Esophagus squamous epithelium (tissue), 5 donors: Measurements from ENCODE around the gene DHRS7C. TPM values are rescaled to one million over a fixed set of nuclear protein-coding genes. Genes with fewer than 3 reads are reported as not detected.

ENCODE experiments used
- DNase-seq: peaks from one replicate; lab custom pipeline; 2025; lab: John Stamatoyannopoulos, UW
- H3K27ac ChIP-seq, 4 donors: fragments of 200-600 bp; sonication (generic); one replicate each; pipeline ENCODE4 v1.5.1; 2016 to 2019; ENCODE audit warnings: mild to moderate bottlenecking in 1 of 4
- H3K27me3 ChIP-seq, 4 donors: fragments of 200-600 bp; sonication (generic); 1 replicate in 3 of 4; 2 replicates in 1 of 4; pipeline versions ENCODE4 v1.5.1 to v1.6.0; 2017 to 2021; ENCODE audit warnings: antibody characterized with exemption in 1 of 4
- H3K36me3 ChIP-seq, 3 donors: fragments of 200-600 bp; sonication (generic); one replicate each; pipeline ENCODE4 v1.5.1; 2016 to 2019
- H3K4me1 ChIP-seq, 3 donors: fragments of 200-600 bp; sonication (generic); one replicate each; pipeline ENCODE4 v1.5.1; 2017 to 2019
- H3K4me3 ChIP-seq, 4 donors: fragments of 200-600 bp; sonication (generic); 1 replicate in 3 of 4; 2 replicates in 1 of 4; pipeline ENCODE4 v1.5.1; 2016 to 2019; ENCODE audit warnings: mild to moderate bottlenecking in 2 of 4, moderate library complexity in 1 of 4
- H3K9me3 ChIP-seq, 3 donors: fragments of 200-600 bp; sonication (generic); one replicate each; pipeline ENCODE4 v1.5.1; 2016 to 2019
- POLR2A ChIP-seq, 4 donors: fragments of 450-650 bp; IDR thresholded peaks; one replicate each; pipeline ENCODE4 v1.6.1; 2017; ENCODE audit warnings: antibody characterized with exemption in 4 of 4, mild to moderate bottlenecking in 4 of 4, moderate library complexity in 3 of 4
- WGBS, 2 donors: methylation state at CpG; one replicate each; pipeline ENCODE4 v1.1.5; 2018; 5-methylcytosine and 5-hydroxymethylcytosine counted together
- intact Hi-C: fragments of 100-400 bp; cut with DNase I; formaldehyde crosslinking; loops from one replicate; pipeline ENCODE4 v1.15.0; 2022
- total RNA-seq, 4 donors: library from RNA; depleted of rRNA; stranded (reverse); fragments of >200 nt; gene quantifications; one replicate each; pipeline ENCODE4 v1.1.0, GENCODE V29; 2016
- TF ChIP-seq, protein P1 (sequence below), 6 experiments: fragments of 450-650 bp in 4 of 6; fragments of 200-600 bp in 2 of 6; sonication (generic) in 2 of 6; IDR thresholded peaks; one replicate each; pipeline ENCODE4 v1.5.1; 2016 to 2019; ENCODE audit warnings: antibody characterized with exemption in 6 of 6, mild to moderate bottlenecking in 4 of 6, moderate library complexity in 4 of 6
- donor health status: DM: yes; HTN: yes; CAD: no.

Gene DHRS7C
- total RNA-seq, 4 donors from 2014 or later = not detected

DNA sequence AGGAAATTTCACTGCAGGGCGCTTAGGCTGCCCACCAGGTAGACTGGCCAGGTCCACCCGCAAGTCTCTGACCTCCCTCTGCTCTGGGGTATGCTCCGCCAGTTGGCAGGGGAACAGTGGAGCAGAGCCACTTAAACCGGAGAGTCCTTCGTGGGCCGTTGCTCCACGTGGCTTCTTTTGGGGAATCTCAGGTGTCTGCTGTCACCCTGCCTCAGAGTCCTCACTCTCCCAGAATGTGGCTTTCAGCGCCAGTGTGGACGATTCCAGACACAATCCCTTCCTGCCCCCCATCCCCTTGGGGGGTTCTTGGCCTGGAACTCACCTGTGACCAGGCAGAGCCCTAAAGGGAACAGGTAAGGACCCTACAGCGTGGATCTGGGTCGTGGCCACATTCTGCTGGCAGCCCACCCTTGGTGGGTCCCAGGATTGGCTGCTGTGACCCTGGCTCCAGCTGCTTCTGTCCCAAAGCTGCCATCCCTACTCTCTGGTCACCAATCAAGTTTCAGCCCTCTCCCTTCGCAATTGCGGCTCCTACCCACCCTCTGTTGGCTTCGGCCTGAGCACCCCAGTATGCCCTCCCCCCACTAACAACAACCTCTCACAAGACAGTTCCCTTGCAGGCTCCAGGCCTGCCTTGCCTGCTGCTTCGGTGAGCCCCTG is 22.2 kb downstream of the DHRS7C start:
- no peak for DNase-seq
- intact Hi-C loops = loop anchor here (5.0 kb wide), 1 partner anchor 37 kb away; no protein-coding TSS in a partner anchor
- H3K9me3 ChIP-seq = no peaks in the 10 kb centered on the region
- WGBS, 2 donors = 86 to 89% methylated on average over 5 to 8 of the region's 15 CpGs
- H3K27me3 ChIP-seq = peaks cover 0 to 29% (median 0%) of the 10 kb centered on the region in 4 donors
- no peak overlapping the region for H3K27ac ChIP-seq
- TF ChIP-seq POLR2A (IDR thresholded peaks at IDR 0.05) = no peak
- TF ChIP-seq, protein P1, sequence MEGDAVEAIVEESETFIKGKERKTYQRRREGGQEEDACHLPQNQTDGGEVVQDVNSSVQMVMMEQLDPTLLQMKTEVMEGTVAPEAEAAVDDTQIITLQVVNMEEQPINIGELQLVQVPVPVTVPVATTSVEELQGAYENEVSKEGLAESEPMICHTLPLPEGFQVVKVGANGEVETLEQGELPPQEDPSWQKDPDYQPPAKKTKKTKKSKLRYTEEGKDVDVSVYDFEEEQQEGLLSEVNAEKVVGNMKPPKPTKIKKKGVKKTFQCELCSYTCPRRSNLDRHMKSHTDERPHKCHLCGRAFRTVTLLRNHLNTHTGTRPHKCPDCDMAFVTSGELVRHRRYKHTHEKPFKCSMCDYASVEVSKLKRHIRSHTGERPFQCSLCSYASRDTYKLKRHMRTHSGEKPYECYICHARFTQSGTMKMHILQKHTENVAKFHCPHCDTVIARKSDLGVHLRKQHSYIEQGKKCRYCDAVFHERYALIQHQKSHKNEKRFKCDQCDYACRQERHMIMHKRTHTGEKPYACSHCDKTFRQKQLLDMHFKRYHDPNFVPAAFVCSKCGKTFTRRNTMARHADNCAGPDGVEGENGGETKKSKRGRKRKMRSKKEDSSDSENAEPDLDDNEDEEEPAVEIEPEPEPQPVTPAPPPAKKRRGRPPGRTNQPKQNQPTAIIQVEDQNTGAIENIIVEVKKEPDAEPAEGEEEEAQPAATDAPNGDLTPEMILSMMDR (IDR thresholded peaks at IDR 0.05) = no peak
- H3K36me3 ChIP-seq = no peaks in the 10 kb centered on the region
- no peaks in the 10 kb centered on the region for H3K4me1 ChIP-seq
- no peak overlapping the region for H3K4me3 ChIP-seq

DNA sequence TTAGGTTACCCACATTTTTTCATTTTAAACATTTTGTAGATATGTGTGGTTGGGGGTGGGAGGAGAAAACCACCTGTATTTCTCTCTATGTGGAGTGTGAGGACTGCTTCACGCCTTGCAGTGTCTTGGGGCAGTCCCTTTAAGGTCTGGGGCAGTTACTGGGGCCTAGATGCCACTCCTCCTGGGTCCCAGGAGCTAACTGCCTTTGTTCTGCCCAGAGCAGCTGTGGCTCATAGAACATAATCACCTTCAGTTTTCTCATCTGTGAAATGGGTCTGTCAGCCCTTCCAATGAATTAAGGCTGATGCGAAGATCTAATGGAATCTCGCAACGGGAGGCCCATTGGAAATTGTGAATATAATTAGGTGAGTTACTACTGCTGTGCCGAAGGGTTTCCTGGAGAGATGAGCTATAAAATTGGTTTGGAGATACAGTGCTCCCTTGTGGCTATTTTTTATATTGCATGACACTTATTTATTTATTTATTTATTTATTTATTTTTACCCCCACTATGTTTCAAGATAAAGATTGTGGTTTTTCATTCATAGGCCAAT is 22.9 kb downstream of the DHRS7C start:
- H3K36me3 ChIP-seq = no peaks in the 10 kb centered on the region
- H3K27ac ChIP-seq = no peak overlapping the region
- H3K9me3 ChIP-seq = no peaks in the 10 kb centered on the region
- no peaks in the 10 kb centered on the region for H3K4me1 ChIP-seq
- intact Hi-C loops = loop anchor here (5.0 kb wide), 1 partner anchor 36 kb away; no protein-coding TSS in a partner anchor
- H3K27me3 ChIP-seq = peaks cover 0 to 29% (median 0%) of the 10 kb centered on the region in 4 donors
- TF ChIP-seq, protein P1 (IDR thresholded peaks at IDR 0.05) = peak; percentile 14 to 77 (median 37)
- no peak for TF ChIP-seq POLR2A (IDR thresholded peaks at IDR 0.05)
- WGBS, 2 donors = 27 to 29% methylated on average over 5 of the region's 5 CpGs
- no peak overlapping the region for H3K4me3 ChIP-seq
- DNase-seq = no peak

DNA sequence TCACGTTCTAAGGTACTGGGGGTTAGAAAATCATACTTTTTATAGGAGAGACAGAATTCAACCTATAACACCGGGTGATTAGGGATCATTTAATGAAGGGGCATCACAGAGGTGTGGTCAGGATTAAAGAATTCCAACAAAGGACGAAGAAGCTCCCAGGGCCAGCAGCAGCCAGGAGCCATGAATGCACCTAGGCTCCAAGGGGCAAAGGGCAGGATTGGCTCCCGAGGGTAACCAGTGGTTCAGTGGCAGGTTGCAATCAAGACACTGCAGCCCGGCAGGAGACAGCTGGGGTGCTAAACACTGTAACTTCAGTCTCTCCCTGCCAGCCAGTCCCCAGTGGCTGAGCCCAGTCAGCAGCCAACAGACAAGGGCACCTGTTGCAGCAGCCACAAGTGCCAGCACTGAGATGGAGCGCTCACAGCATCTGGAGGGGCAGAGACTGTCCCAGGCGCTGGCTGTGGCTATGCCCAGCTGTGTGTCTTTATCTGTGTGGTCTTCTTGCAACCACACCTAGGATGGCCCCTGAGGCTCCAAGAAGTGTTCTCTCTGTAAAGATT is 23.9 kb downstream of the DHRS7C start:
- WGBS, 2 donors = 75 to 80% methylated on average over 4 to 6 of the region's 7 CpGs
- no peak for TF ChIP-seq POLR2A (IDR thresholded peaks at IDR 0.05)
- TF ChIP-seq, protein P1 (IDR thresholded peaks at IDR 0.05) = no peak
- Histone ChIP-seq H3K4me1 (no peaks in the 10 kb centered on the region), H3K27me3 (peaks cover 0 to 24% (median 0%) of the 10 kb centered on the region in 4 donors), H3K27ac (no peak overlapping the region), H3K9me3 (no peaks in the 10 kb centered on the region), H3K36me3 (no peaks in the 10 kb centered on the region), H3K4me3 (no peak overlapping the region)
- intact Hi-C loops = loop anchor here (5.0 kb wide), 1 partner anchor 35 kb away; no protein-coding TSS in a partner anchor
- DNase-seq = no peak

DNA sequence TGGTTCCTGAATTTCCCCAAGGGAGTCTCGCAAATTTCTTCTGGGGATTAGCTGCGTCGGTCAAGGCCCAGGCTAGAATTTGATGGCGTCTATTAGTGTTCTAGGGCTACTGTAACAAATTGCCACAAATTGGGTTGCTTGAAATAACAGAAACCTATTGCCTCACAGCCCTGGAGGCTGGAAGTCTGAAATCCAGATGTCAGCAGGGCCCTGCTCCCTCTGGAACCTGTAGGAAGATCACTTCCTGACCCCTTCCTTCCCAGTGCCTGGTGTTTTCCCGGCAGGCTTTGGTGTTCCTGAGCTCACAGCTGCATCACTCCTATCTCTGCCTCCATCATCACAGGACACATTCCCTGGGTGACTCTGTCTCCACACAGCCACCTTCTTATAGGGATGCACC is 24.4 kb downstream of the DHRS7C start:
- DNase-seq = no peak
- TF ChIP-seq POLR2A (IDR thresholded peaks at IDR 0.05) = no peak
- H3K36me3 ChIP-seq = no peaks in the 10 kb centered on the region
- H3K4me1 ChIP-seq = no peaks in the 10 kb centered on the region
- H3K27me3 ChIP-seq = peaks cover 0 to 19% (median 0%) of the 10 kb centered on the region in 4 donors
- WGBS, 2 donors = 48 to 83% methylated on average over 5 of the region's 5 CpGs
- intact Hi-C loops = loop anchor here (5.0 kb wide), 1 partner anchor 35 kb away; no protein-coding TSS in a partner anchor
- no peaks in the 10 kb centered on the region for H3K9me3 ChIP-seq
- H3K4me3 ChIP-seq = no peak overlapping the region
- no peak overlapping the region for H3K27ac ChIP-seq

DNA sequence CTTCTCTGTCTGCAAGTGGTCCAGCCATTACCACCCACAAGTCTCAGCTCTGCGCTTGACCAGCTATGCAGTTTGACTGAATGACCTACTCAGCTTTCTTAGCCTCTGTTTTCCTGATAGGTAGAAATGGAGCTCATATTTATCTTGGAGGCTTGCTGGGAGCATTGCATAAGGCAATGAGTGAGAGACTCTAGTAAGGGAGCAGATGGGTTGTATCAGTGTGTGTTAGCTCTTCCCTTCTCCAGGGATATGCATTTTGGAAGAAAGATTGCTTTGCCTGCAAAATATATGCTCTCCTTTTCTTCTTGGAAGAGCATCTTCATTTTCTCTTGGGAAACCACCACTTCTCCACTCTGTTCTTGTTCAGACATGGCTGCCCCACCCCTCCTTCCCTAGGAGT is 26.1 kb downstream of the DHRS7C start:
- WGBS, 2 donors = 100% methylated on average over 1 of the region's 1 CpG; no CpG with 5 or more reads in 1 of the 2 donors
- Histone ChIP-seq H3K27me3 (peaks cover 0 to 17% (median 0%) of the 10 kb centered on the region in 4 donors), H3K9me3 (no peaks in the 10 kb centered on the region), H3K4me1 (no peaks in the 10 kb centered on the region), H3K36me3 (no peaks in the 10 kb centered on the region), H3K27ac (no peak overlapping the region), H3K4me3 (no peak overlapping the region)
- intact Hi-C loops = loop anchor here (5.0 kb wide), 1 partner anchor 33 kb away; no protein-coding TSS in a partner anchor
- no peak for DNase-seq
- TF ChIP-seq, protein P1 (IDR thresholded peaks at IDR 0.05) = no peak
- no peak for TF ChIP-seq POLR2A (IDR thresholded peaks at IDR 0.05)
